SKM-1 treated with dmso at 0.1 percent for 144 hours (cell line): ENCODE measurements around the gene CASQ2.
A peak's percentile ranks its signal among the peaks of the same experiment; 100 is the strongest.

ENCODE experiments used
- DNase-seq: peaks from one replicate; lab custom pipeline; 2025; ENCODE audit not compliant: unreplicated experiment; lab: John Stamatoyannopoulos, UW

Gene CASQ2

DNA sequence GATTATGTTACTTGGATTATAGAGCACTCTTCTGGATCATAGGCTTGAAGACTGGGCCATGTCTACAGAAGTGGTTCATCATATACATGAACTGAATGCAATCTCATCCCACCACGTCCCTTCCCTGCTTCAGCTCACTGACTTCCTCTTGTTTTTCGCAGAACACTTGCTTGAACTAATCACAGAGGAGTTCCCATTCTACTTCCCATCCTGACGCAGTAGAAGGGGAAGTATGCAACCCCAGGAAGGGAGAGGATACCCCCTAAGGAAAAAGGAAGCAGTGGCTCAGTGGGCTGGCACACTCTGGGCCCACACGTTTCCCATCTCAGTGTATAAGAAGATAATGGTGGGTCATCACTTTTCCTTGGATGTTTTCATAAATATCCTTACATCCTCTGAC, 36.2 kb downstream of the CASQ2 start:
- peak; percentile 16 for DNase-seq

GRCh38 chr1:115729756-115730155, 38.8 kb downstream of the CASQ2 start:
- no peak for DNase-seq

GRCh38 chr1:115728341-115728740, 40.2 kb downstream of the CASQ2 start:
- DNase-seq: peak; percentile 30

- peak; percentile 99 for DNase-seq
Measured at GRCh38 chr1:115727706-115728249, 40.7 kb downstream of the CASQ2 start.

- DNase-seq: no peak
Measured at GRCh38 chr1:115726570-115726969, 41.9 kb downstream of the CASQ2 start.

- no peak for DNase-seq
Measured at GRCh38 chr1:115726161-115726560, 42.4 kb downstream of the CASQ2 start.

- DNase-seq: peak; percentile 7
Measured at GRCh38 chr1:115725600-115725999, 42.9 kb downstream of the CASQ2 start.

- no peak for DNase-seq
Measured at GRCh38 chr1:115723756-115724155, 44.8 kb downstream of the CASQ2 start.

DNA sequence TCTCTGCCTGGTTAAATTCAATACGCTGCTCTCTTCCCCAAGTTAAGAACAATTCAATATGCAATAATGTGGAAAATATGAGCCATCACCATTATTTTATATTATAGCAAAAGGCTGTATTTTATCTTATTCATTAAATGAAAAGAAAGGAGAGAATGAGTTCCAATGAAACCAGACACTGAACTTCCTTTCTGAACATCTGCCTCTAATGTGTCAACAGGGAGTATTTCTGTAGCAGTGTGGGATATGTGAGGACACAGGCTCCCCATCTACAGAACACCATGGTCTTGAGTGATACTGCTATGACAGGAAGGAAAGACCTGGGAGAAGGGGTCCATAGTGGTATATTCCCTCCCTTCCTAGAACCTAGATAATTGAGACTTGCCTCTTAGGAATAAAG, 46.3 kb downstream of the CASQ2 start:
- no peak for DNase-seq

GRCh38 chr1:115719285-115719684, 49.2 kb downstream of the CASQ2 start:
- no peak for DNase-seq

GRCh38 chr1:115718011-115718754, 50.3 kb downstream of the CASQ2 start:
- DNase-seq: no peak

- DNase-seq: peak; percentile 37
Measured at GRCh38 chr1:115717541-115717940, 51.0 kb downstream of the CASQ2 start.

DNA sequence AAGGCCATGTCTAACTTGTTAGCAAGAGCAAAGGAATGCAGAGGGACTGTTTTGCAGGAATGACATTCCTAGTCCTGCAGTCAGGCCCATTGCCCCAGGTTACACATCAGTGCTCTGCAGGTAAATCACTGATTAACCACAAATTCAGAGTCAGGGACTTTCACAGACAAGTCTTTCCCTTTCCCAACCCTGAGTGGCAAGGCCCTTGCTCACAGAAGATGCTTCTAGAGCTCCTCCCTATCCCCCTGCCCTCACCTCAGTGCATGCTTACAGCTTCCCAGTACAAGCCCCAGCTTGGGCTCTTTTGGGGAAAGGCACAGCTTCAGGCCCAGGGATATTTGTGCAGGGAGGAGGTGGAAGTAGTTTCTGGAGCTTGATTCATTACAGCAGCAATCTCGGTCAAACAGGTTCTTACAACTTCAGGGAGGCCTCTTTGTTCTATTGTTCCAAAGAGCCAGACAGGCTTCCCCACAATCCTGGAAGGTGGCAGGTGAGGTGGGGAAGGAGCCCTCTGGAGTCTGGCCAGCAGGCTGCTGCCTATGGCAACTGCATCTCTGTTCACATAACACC, 53.9 kb downstream of the CASQ2 start:
- DNase-seq: no peak

GRCh38 chr1:115713906-115714305, 54.6 kb downstream of the CASQ2 start:
- DNase-seq: no peak

DNA sequence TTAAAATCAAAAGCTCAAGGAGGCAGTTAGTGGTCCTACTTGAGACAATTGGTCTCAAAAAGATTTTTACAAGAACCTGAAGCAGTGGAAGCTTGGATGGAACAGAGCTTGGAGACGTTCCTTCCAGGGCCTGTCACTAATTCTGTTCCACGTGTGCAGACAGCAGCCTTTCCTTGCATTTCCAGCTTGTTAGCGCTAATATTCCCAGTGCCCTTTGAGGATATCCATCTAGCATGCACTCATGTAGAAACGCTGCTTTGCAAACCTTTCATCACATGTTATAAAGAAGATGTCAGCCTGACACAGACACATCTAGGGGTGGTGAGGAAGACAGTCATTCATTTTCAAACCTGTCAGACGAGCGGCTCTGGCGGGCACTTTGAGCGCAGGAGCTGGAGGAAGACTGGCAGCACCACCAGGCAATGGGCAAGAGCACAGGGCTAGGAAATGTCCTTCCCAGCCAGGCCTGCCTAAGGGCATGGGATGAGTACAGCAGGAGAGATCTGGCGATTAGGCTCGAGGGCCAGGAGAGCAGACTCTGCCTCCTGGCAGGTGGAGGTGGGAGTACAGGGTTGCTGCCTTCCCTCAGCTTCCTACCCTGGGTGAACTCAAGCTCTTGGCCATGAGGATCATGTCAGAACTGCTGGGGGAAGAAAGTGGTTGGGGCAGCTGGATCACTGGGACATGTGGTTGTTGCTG, 55.5 kb downstream of the CASQ2 start:
- DNase-seq: no peak

DNA sequence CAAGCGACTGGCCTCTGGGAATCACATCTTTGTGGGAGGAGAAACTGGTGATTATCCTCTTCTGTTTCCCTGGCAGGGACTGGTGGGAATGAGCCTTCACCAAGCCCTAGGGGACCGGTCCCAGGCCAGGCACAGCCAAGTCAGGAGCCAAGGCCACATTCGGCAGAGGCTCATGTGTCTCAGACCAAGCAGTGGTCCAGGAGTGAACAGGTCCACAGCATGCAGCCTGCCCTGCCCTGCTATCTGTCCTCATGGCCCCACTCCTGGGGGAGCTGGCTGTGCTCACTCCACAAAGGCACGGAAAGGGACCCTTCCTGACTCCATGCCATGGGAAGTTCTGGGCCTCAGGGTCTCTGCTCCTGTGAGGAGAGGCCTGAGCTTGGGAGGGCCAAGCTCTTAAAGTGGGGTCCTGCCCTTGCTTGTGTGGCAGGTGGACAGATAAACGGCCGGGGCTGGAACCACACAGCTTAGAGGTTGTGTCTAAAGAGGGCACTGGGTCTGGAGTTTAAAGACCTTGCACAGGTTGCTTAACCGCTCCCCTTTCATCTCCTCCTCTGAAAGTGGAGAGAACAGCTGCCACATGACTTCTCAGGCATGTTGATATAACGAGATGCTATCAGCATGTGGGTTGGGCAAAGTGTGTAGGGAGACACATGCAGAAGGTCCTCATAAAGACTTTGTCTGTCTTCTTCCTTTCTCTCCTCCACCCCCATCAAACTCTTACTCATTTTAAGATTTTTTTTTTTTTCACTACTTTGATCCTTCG, 57.5 kb downstream of the CASQ2 start:
- no peak for DNase-seq

GRCh38 chr1:115706587-115707425, 61.7 kb downstream of the CASQ2 start:
- peak; percentile 37 for DNase-seq

- DNase-seq: no peak
Measured at GRCh38 chr1:115705963-115706362, 62.6 kb downstream of the CASQ2 start.

- no peak for DNase-seq
Measured at GRCh38 chr1:115705085-115705951, 63.2 kb downstream of the CASQ2 start.
